IMR-90 (cell line): ENCODE measurements around the gene VSTM2A. TPM values are rescaled to one million over a fixed set of nuclear protein-coding genes. Genes with fewer than 3 reads are reported as not detected.

ENCODE experiments used
- ATAC-seq: fragments of 200-7000 bp; cut with Tn5 transposase; 2 replicates; pipeline ENCODE4 v1.9.1; 2020; ENCODE audit warnings: low read depth, mild to moderate bottlenecking, moderate library complexity
- BruUV-seq: library from RNA; stranded (reverse); fragments of 400-500 nt; replicated peaks from 2 replicates; lab custom pipeline; 2021; lab: Mats Ljungman, UMichigan
- CTCF ChIA-PET: fragments of 300-600 bp; formaldehyde crosslinking; extraction: SDS; loops from one replicate; lab custom pipeline; 2021; ENCODE audit warnings: antibody characterized with exemption; lab: Yijun Ruan, JAX
- POLR2A ChIA-PET: fragments of 300-600 bp; sonication (Branson Sonifier 250); formaldehyde crosslinking; loops from one replicate; lab custom pipeline; 2022; ENCODE audit warnings: antibody characterized with exemption; ENCODE audit not compliant: unreplicated experiment; lab: Charles Lee
- DNase-seq: peaks from one replicate; pipeline ENCODE4 v3.0.0; 2013
- H2AFZ ChIP-seq: replicated peaks from 2 replicates; pipeline ENCODE3; 2013; ENCODE audit warnings: low read length, mild to moderate bottlenecking; ENCODE audit not compliant: poor library complexity
- H2AK5ac ChIP-seq: 2 replicates; pipeline ENCODE4 v1.6.1; 2013; ENCODE audit warnings: low read depth, low read length, inconsistent platforms
- H2AK9ac ChIP-seq: replicated peaks from 2 replicates; pipeline ENCODE3; 2013; ENCODE audit warnings: mild to moderate bottlenecking, low read depth, low read length, moderate library complexity; ENCODE audit not compliant: poor library complexity
- H2BK120ac ChIP-seq: 2 replicates; pipeline ENCODE4 v1.6.1; 2013; ENCODE audit warnings: low read depth, low read length, inconsistent platforms
- H2BK15ac ChIP-seq: 3 replicates; pipeline ENCODE4 v1.6.1; 2013; ENCODE audit warnings: low read depth, low read length, inconsistent platforms
- H2BK20ac ChIP-seq: 2 replicates; pipeline ENCODE4 v1.6.1; 2013; ENCODE audit warnings: low read depth, mild to moderate bottlenecking, inconsistent platforms, low read length, moderate library complexity
- H2BK5ac ChIP-seq: 2 replicates; pipeline ENCODE4 v1.6.1; 2013; ENCODE audit warnings: mild to moderate bottlenecking, low read depth, low read length, inconsistent platforms; ENCODE audit not compliant: poor library complexity, severe bottlenecking
- H3K14ac ChIP-seq: replicated peaks from 2 replicates; pipeline ENCODE4 v1.6.1; 2013; ENCODE audit warnings: low read depth, low read length, inconsistent platforms
- H3K18ac ChIP-seq: 2 replicates; pipeline ENCODE4 v1.6.1; 2013; ENCODE audit warnings: low read depth, low read length, control low read depth
- H3K23ac ChIP-seq: 2 replicates; pipeline ENCODE4 v1.6.1; 2013; ENCODE audit warnings: low read depth, low read length, inconsistent platforms
- H3K27ac ChIP-seq: 2 replicates; pipeline ENCODE4 v1.5.1; 2013; ENCODE audit warnings: mild to moderate bottlenecking, control low read depth, low read length; ENCODE audit not compliant: insufficient read depth
- H3K27me3 ChIP-seq: 2 replicates; pipeline ENCODE4 v1.6.1; 2013; ENCODE audit warnings: low read length; ENCODE audit not compliant: control insufficient read depth, insufficient read depth
- H3K36me3 ChIP-seq: 2 replicates; pipeline ENCODE4 v1.6.1; 2013; ENCODE audit warnings: low read length, mixed read lengths; ENCODE audit not compliant: control insufficient read depth, insufficient read depth
- H3K4ac ChIP-seq: 2 replicates; pipeline ENCODE4 v1.6.1; 2013; ENCODE audit warnings: low read depth, low read length, inconsistent platforms
- H3K4me1 ChIP-seq: 2 replicates; pipeline ENCODE4 v1.6.1; 2013; ENCODE audit warnings: low read length, mixed read lengths; ENCODE audit not compliant: control insufficient read depth, insufficient read depth
- H3K4me2 ChIP-seq: 2 replicates; pipeline ENCODE4 v1.6.1; 2013; ENCODE audit warnings: low read depth, mild to moderate bottlenecking, control low read depth, low read length, moderate library complexity
- H3K4me3 ChIP-seq: 2 replicates; pipeline ENCODE4 v1.5.1; 2013; ENCODE audit warnings: low read depth, mild to moderate bottlenecking, control low read depth, low read length, moderate library complexity; ENCODE audit not compliant: insufficient read depth
- H3K56ac ChIP-seq: 2 replicates; pipeline ENCODE4 v1.6.1; 2013; ENCODE audit warnings: low read length, inconsistent platforms; ENCODE audit not compliant: insufficient read depth; ENCODE audit errors: extremely low read depth
- H3K79me1 ChIP-seq, 2 experiments: 2 replicates each; pipeline ENCODE4 v1.6.1; 2013; ENCODE audit warnings: low read length in 2 of 2, inconsistent platforms in 1 of 2, low read depth in 1 of 2
- H3K9ac ChIP-seq: 2 replicates; pipeline ENCODE4 v1.6.1; 2013; ENCODE audit warnings: low read depth, low read length, control low read depth
- H3K9me1 ChIP-seq: 2 replicates; pipeline ENCODE4 v1.6.1; 2013; ENCODE audit warnings: low read length, inconsistent platforms; ENCODE audit not compliant: insufficient read depth
- H3K9me3 ChIP-seq: 2 replicates; pipeline ENCODE4 v1.6.1; 2013; ENCODE audit warnings: low read length; ENCODE audit not compliant: control insufficient read depth, insufficient read depth
- H4K20me1 ChIP-seq: 2 replicates; pipeline ENCODE4 v1.6.1; 2013; ENCODE audit warnings: low read length, inconsistent platforms; ENCODE audit not compliant: insufficient read depth
- H4K5ac ChIP-seq: 2 replicates; pipeline ENCODE4 v1.6.1; 2013; ENCODE audit warnings: mild to moderate bottlenecking, low read depth, low read length, control low read depth
- H4K8ac ChIP-seq, 2 experiments: 2 replicates each; pipeline ENCODE4 v1.6.1; 2013; ENCODE audit warnings: low read depth in 2 of 2, low read length in 2 of 2, control low read depth in 1 of 2, inconsistent platforms in 1 of 2
- H4K91ac ChIP-seq: 2 replicates; pipeline ENCODE4 v1.6.1; 2013; ENCODE audit warnings: low read depth, low read length, inconsistent platforms; ENCODE audit not compliant: insufficient read depth
- CHD1 ChIP-seq: IDR thresholded peaks from 2 replicates; pipeline ENCODE4 v1.6.1; 2012; ENCODE audit warnings: low read depth, low read length, improper control_type of control experiment
- MAZ ChIP-seq: IDR thresholded peaks from 2 replicates; pipeline ENCODE4 v1.6.1; 2012; ENCODE audit warnings: low read depth, mild to moderate bottlenecking, low read length, improper control_type of control experiment, moderate library complexity, borderline replicate concordance
- MXI1 ChIP-seq: IDR thresholded peaks from 2 replicates; pipeline ENCODE4 v1.6.1; 2012; ENCODE audit warnings: low read depth, mild to moderate bottlenecking, low read length, moderate library complexity, borderline replicate concordance
- WGBS, 2 experiments: methylation state at CpG; one replicate each; pipeline versions ENCODE4 v1.1.5 to v1.1.7; 2013; ENCODE audit warnings: missing lambda C conversion rate in 2 of 2; ENCODE audit not compliant: insufficient read length in 1 of 2; ENCODE audit errors: extremely low coverage in 2 of 2; 5-methylcytosine and 5-hydroxymethylcytosine counted together
- dilution Hi-C: fragments of 300-500 bp; cut with HindIII; formaldehyde crosslinking; loops from one replicate; pipeline ENCODE4 v1.14.3; 2018; ENCODE audit warnings: low sequenced_read_pairs; ENCODE audit not compliant: unreplicated experiment
- in situ Hi-C: fragments of 300-500 bp; cut with MboI; formaldehyde crosslinking; loops from 3 replicates; pipeline ENCODE4 v1.14.3; 2019; ENCODE audit warnings: low sequenced_read_pairs, inconsistent platforms, mixed read lengths
- intact Hi-C: fragments of 100-400 bp; cut with micrococcal nuclease; formaldehyde crosslinking; loops from 2 replicates; pipeline ENCODE4 v1.10.0; 2022
- polyA plus RNA-seq, 3 experiments: library from polyadenylated mRNA; depleted of rRNA; stranded (reverse); fragments of >200 nt; gene quantifications; 2 replicates each; pipeline ENCODE4 v1.2.3, GENCODE V29; 2012; ENCODE audit warnings: low replicate concordance in 1 of 3
- total RNA-seq: library from RNA; depleted of rRNA; stranded (reverse); fragments of >200 nt; gene quantifications from 2 replicates; pipeline ENCODE4 v1.2.3, GENCODE V29; 2012
- TF ChIP-seq, protein P1 (sequence below): fragments of 150-350 bp; IDR thresholded peaks from 2 replicates; pipeline ENCODE4 v1.6.1; 2016; ENCODE audit warnings: low read depth, mild to moderate bottlenecking, low read length, moderate library complexity, borderline replicate concordance
- TF ChIP-seq, protein P2 (sequence below): conservative IDR thresholded peaks from 2 replicates; pipeline ENCODE4 v1.5.1; 2012; ENCODE audit warnings: mild to moderate bottlenecking, low read depth, low read length, improper control_type of control experiment

Gene VSTM2A
- total and polyA plus RNA-seq, 2 of the 4 experiments (the other 2 are of a cell fraction) = not detected

DNA sequence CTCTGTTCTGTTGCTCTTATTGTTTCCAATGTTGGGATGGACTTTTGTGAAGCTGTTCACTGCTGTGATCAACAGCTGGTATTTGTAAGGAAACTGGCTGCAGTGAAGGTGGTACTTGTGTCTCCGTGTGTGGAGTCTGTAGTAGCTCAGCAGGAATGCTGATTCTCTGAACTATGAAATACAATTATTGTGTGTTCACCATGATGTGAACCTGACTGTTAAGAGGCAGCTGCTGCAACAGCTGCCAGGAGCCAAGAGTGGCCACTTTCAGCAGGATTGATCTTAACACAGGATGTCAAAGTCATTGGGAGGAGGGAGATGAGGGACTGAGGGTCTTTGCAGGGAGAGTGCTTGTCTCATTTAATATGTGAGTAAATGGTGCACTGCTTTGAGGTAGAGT lies 13.9 kb downstream of the VSTM2A start:
- no peak for ATAC-seq
- no peak overlapping the region for H2BK15ac ChIP-seq
- no peak overlapping the region for H3K23ac ChIP-seq
- no TSS peak for BruUV-seq
- dilution Hi-C loops = no loop called here
- H4K20me1 ChIP-seq = no peaks in the 10 kb centered on the region
- intact Hi-C loops = no loop called here
- no peak overlapping the region for H3K27ac ChIP-seq
- H3K4me3 ChIP-seq = no peak overlapping the region
- no peak overlapping the region for H2AFZ ChIP-seq
- no peak overlapping the region for H2AK5ac ChIP-seq
- H3K9ac ChIP-seq = no peak overlapping the region
- H3K4ac ChIP-seq = no peak overlapping the region
- no peak overlapping the region for H2BK20ac ChIP-seq
- no peaks in the 10 kb centered on the region for H3K9me3 ChIP-seq
- no peak overlapping the region for H4K91ac ChIP-seq
- H3K79me1 ChIP-seq = no peaks in the 10 kb centered on the region
- H4K5ac ChIP-seq = no peak overlapping the region
- in situ Hi-C loops = no loop called here
- no peak overlapping the region for H3K4me2 ChIP-seq
- no peak overlapping the region for H4K8ac ChIP-seq
- POLR2A ChIA-PET = no interaction called here
- DNase-seq = no peak
- TF ChIP-seq, protein P1, sequence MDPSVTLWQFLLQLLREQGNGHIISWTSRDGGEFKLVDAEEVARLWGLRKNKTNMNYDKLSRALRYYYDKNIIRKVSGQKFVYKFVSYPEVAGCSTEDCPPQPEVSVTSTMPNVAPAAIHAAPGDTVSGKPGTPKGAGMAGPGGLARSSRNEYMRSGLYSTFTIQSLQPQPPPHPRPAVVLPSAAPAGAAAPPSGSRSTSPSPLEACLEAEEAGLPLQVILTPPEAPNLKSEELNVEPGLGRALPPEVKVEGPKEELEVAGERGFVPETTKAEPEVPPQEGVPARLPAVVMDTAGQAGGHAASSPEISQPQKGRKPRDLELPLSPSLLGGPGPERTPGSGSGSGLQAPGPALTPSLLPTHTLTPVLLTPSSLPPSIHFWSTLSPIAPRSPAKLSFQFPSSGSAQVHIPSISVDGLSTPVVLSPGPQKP = no peak
- TF ChIP-seq, protein P2, sequence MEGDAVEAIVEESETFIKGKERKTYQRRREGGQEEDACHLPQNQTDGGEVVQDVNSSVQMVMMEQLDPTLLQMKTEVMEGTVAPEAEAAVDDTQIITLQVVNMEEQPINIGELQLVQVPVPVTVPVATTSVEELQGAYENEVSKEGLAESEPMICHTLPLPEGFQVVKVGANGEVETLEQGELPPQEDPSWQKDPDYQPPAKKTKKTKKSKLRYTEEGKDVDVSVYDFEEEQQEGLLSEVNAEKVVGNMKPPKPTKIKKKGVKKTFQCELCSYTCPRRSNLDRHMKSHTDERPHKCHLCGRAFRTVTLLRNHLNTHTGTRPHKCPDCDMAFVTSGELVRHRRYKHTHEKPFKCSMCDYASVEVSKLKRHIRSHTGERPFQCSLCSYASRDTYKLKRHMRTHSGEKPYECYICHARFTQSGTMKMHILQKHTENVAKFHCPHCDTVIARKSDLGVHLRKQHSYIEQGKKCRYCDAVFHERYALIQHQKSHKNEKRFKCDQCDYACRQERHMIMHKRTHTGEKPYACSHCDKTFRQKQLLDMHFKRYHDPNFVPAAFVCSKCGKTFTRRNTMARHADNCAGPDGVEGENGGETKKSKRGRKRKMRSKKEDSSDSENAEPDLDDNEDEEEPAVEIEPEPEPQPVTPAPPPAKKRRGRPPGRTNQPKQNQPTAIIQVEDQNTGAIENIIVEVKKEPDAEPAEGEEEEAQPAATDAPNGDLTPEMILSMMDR = no peak
- TF ChIP-seq MXI1 (no peak), MAZ (no peak), CHD1 (no peak)
- WGBS, 2 experiments = no CpG with 5 or more reads among the region's 1 CpG
- H2BK120ac ChIP-seq = no peak overlapping the region
- H3K36me3 ChIP-seq = no peaks in the 10 kb centered on the region
- H3K4me1 ChIP-seq = no peaks in the 10 kb centered on the region
- no peak overlapping the region for H2AK9ac ChIP-seq
- H3K27me3 ChIP-seq = no peaks in the 10 kb centered on the region
- no peak overlapping the region for H2BK5ac ChIP-seq
- no peak overlapping the region for H3K14ac ChIP-seq
- CTCF ChIA-PET = no interaction called here
- no peaks in the 10 kb centered on the region for H3K9me1 ChIP-seq
- no peak overlapping the region for H3K56ac ChIP-seq
- no peak overlapping the region for H3K18ac ChIP-seq
